HepG2 (cell line): ENCODE results near the gene ZIM2. TPM values are rescaled to one million over a fixed set of nuclear protein-coding genes. Genes with fewer than 3 reads are reported as not detected.

Experiments used
- ATAC-seq: fragments of 200-7000 bp; cut with Tn5 transposase; 3 replicates; pipeline ENCODE4 v1.9.1; 2020; ENCODE audit warnings: mild to moderate bottlenecking, moderate library complexity
- BruUV-seq: library from RNA; stranded (reverse); fragments of 400-500 nt; replicated peaks from 2 replicates; lab custom pipeline; 2021; lab: Mats Ljungman, UMichigan
- CTCF ChIA-PET: fragments of 300-600 bp; formaldehyde crosslinking; extraction: SDS; loops from one replicate; lab custom pipeline; 2021; ENCODE audit warnings: low total read pairs, inconsistent platforms, low intra/inter-chr PET ratio; lab: Yijun Ruan, JAX
- POLR2A ChIA-PET: fragments of 350-600 bp; sonication (Branson Sonifier 250); formaldehyde crosslinking; loops from one replicate; lab custom pipeline; 2020; ENCODE audit warnings: antibody characterized with exemption, inconsistent platforms; lab: Yijun Ruan, JAX
- DNase-seq: peaks from one replicate; pipeline ENCODE4 v3.0.0-alpha.2; 2015; ENCODE audit warnings: low spot score
- FAIRE-seq: peaks from 3 replicates; lab custom pipeline; 2011; peaks lifted over from hg19 to GRCh38; lab: Jason Lieb, UNC
- H2AFZ ChIP-seq: one replicate; pipeline ENCODE4 v1.6.1; 2011; ENCODE audit warnings: low read length, inconsistent platforms
- H3K27ac ChIP-seq: fragments of 300-600 bp; 3 replicates; pipeline ENCODE4 v1.8.0; 2011; ENCODE audit warnings: mixed run types, mild to moderate bottlenecking, mixed read lengths, low read length, inconsistent platforms; ENCODE audit not compliant: insufficient read depth; ENCODE audit errors: extremely low read length
- H3K27me3 ChIP-seq, 2 experiments: fragments of 200-600 bp in 1 of 2; 2 replicates in 1 of 2; 3 replicates in 1 of 2; pipeline versions ENCODE4 v1.6.0 to v1.8.0; 2011; ENCODE audit warnings: low read length in 2 of 2, mild to moderate bottlenecking in 2 of 2, moderate library complexity in 2 of 2, inconsistent platforms in 1 of 2; ENCODE audit not compliant: insufficient read depth in 2 of 2, control insufficient read depth in 1 of 2
- H3K36me3 ChIP-seq, 2 experiments: fragments of 200-600 bp in 1 of 2; replicated peaks in 1 of 2; 2 replicates in 1 of 2; 3 replicates in 1 of 2; pipeline versions ENCODE4 v1.5.1 to v1.8.0; 2011; ENCODE audit warnings: low read length in 2 of 2, inconsistent platforms in 1 of 2; ENCODE audit not compliant: insufficient read depth in 2 of 2, control insufficient read depth in 1 of 2
- H3K4me1 ChIP-seq: 2 replicates; pipeline ENCODE4 v1.5.1; 2012; ENCODE audit warnings: low read length, inconsistent platforms; ENCODE audit not compliant: insufficient read depth
- H3K4me2 ChIP-seq: 2 replicates; pipeline ENCODE4 v1.6.0; 2011; ENCODE audit warnings: low read depth, low read length, inconsistent platforms
- H3K4me3 ChIP-seq, 3 experiments: fragments of 200-600 bp in 1 of 3; sonication (generic), shearing (Covaris generic) in 1 of 3; replicated peaks in 1 of 3; 2 replicates each; pipeline ENCODE4 v1.5.1; 2011 to 2016; ENCODE audit warnings: low read length in 3 of 3, inconsistent platforms in 2 of 3, low read depth in 2 of 3, mild to moderate bottlenecking in 2 of 3, control low read depth in 1 of 3, mixed read lengths in 1 of 3; ENCODE audit not compliant: insufficient read depth in 1 of 3
- H3K79me2 ChIP-seq: one replicate; pipeline ENCODE4 v1.6.1; 2011; ENCODE audit warnings: low read length, inconsistent platforms; ENCODE audit not compliant: insufficient read depth
- H3K9ac ChIP-seq: 2 replicates; pipeline ENCODE4 v1.6.0; 2011; ENCODE audit warnings: mild to moderate bottlenecking, low read depth, low read length, inconsistent platforms; ENCODE audit not compliant: insufficient read depth
- H3K9me3 ChIP-seq: 2 replicates; pipeline ENCODE4 v1.5.1; 2012; ENCODE audit warnings: mild to moderate bottlenecking, low read length
- H4K20me1 ChIP-seq: 2 replicates; pipeline ENCODE4 v1.6.0; 2011; ENCODE audit warnings: inconsistent platforms, mild to moderate bottlenecking, low read length, moderate library complexity; ENCODE audit not compliant: insufficient read depth
- FOXP1 ChIP-seq, 2 experiments: fragments of 450-650 bp in 1 of 2; IDR thresholded peaks; 2 replicates each; pipeline ENCODE4 v1.6.1; 2017 to 2018; ENCODE audit warnings: antibody characterized with exemption in 1 of 2
- KAT8 ChIP-seq: IDR thresholded peaks from 2 replicates; pipeline ENCODE4 v1.6.1; 2016; ENCODE audit warnings: missing genetic modification reagents, missing compliant biosample characterization
- MED1 ChIP-seq: sonication (generic); formaldehyde crosslinking; IDR thresholded peaks from 2 replicates; pipeline ENCODE4 v1.4.0; 2020; ENCODE audit warnings: missing genetic modification reagents
- MEF2D ChIP-seq: sonication (generic); formaldehyde crosslinking; IDR thresholded peaks from 2 replicates; pipeline ENCODE4 v1.5.1; 2020; ENCODE audit warnings: mild to moderate bottlenecking, missing genetic modification reagents
- MLLT10 ChIP-seq: sonication (generic); formaldehyde crosslinking; IDR thresholded peaks from 2 replicates; pipeline ENCODE4 v1.4.0; 2020; ENCODE audit warnings: missing genetic modification reagents
- PCBP2 ChIP-seq: fragments of 200-400 bp; formaldehyde crosslinking; optimal IDR thresholded peaks from 2 replicates; pipeline ENCODE3; 2018; ENCODE audit warnings: low read length, low read depth; ENCODE audit not compliant: poor library complexity, severe bottlenecking
- RXRA ChIP-seq: sonication (generic); formaldehyde crosslinking; IDR thresholded peaks from 2 replicates; pipeline ENCODE4 v1.5.1; 2020; ENCODE audit warnings: missing genetic modification reagents
- SMARCC2 ChIP-seq: fragments of 450-650 bp; IDR thresholded peaks from 2 replicates; pipeline ENCODE4 v1.6.1; 2017; ENCODE audit warnings: antibody characterized with exemption, mild to moderate bottlenecking
- USF2 ChIP-seq, 2 experiments: sonication (generic) in 1 of 2; formaldehyde crosslinking in 1 of 2; IDR thresholded peaks; 2 replicates each; pipeline versions ENCODE4 v1.5.1 to v1.6.1; 2011 to 2020; ENCODE audit warnings: borderline replicate concordance in 1 of 2, low read depth in 1 of 2, low read length in 1 of 2, mild to moderate bottlenecking in 1 of 2, missing genetic modification reagents in 1 of 2, moderate library complexity in 1 of 2
- ZMYM3 ChIP-seq: sonication (generic); formaldehyde crosslinking; IDR thresholded peaks from 2 replicates; pipeline ENCODE4 v1.5.1; 2020; ENCODE audit warnings: mild to moderate bottlenecking, missing genetic modification reagents
- ZNF737 ChIP-seq: sonication (generic); formaldehyde crosslinking; IDR thresholded peaks from 2 replicates; pipeline ENCODE4 v1.5.0; 2020; ENCODE audit warnings: missing genetic modification reagents, mild to moderate bottlenecking, borderline replicate concordance
- ZNF761 ChIP-seq: sonication (generic); formaldehyde crosslinking; conservative IDR thresholded peaks from 2 replicates; pipeline ENCODE4 v1.4.0; 2020; ENCODE audit warnings: mild to moderate bottlenecking, missing genetic modification reagents
- ZNF777 ChIP-seq: sonication (generic); formaldehyde crosslinking; IDR thresholded peaks from 2 replicates; pipeline ENCODE4 v1.4.0; 2020; ENCODE audit warnings: missing genetic modification reagents
- ZSCAN22 ChIP-seq: sonication (generic); formaldehyde crosslinking; IDR thresholded peaks from 2 replicates; pipeline ENCODE4 v1.4.0; 2020; ENCODE audit warnings: mild to moderate bottlenecking, missing genetic modification reagents
- WGBS: methylation state at CpG from one replicate; pipeline ENCODE4 v1.1.6; 2017; ENCODE audit warnings: low lambda C conversion rate; 5-methylcytosine and 5-hydroxymethylcytosine counted together
- in situ Hi-C: cut with HindIII; loops from 2 replicates; pipeline ENCODE4 v1.10.0; 2017; ENCODE audit warnings: low pct_unique_long_range_greater_than_20kb; ENCODE audit not compliant: extremely low pct_ligation_motif_present
- intact Hi-C: fragments of 100-400 bp; cut with micrococcal nuclease; formaldehyde crosslinking; loops from one replicate; pipeline ENCODE4 v1.10.0; 2022; ENCODE audit not compliant: unreplicated experiment
- polyA plus RNA-seq, 8 experiments: library from polyadenylated mRNA; depleted of rRNA in 3 of 8; stranded (reverse) in 7 of 8; unstranded in 1 of 8; fragments of >200 nt; fragmentation: Illumina TruSeq in 4 of 8; extraction: Trizol in 4 of 8; gene quantifications; 2 replicates each; pipeline versions ENCODE4 v1.2.1 to v1.2.3, GENCODE V29; 2011 to 2016; ENCODE audit warnings: low read depth in 4 of 8, missing spikeins in 1 of 8, mixed read lengths in 1 of 8; ENCODE audit not compliant: insufficient read depth in 1 of 8
- total RNA-seq, 5 experiments: library from RNA; depleted of rRNA; stranded (reverse); fragments of >200 nt; fragmentation: Illumina TruSeq; extraction: Trizol; gene quantifications; 2 replicates each; pipeline ENCODE4 v1.2.3, GENCODE V29; 2016; ENCODE audit warnings: low read depth in 1 of 5
- TF ChIP-seq, protein P1 (sequence below): sonication (generic); formaldehyde crosslinking; IDR thresholded peaks from 2 replicates; pipeline ENCODE4 v1.5.0; 2020; ENCODE audit warnings: missing genetic modification reagents, mild to moderate bottlenecking, borderline replicate concordance
- TF ChIP-seq, protein P2 (sequence below): IDR thresholded peaks from 2 replicates; pipeline ENCODE4 v1.6.1; 2012; ENCODE audit warnings: low read depth, low read length, improper control_type of control experiment
- TF ChIP-seq, protein P3 (sequence below): sonication (generic); formaldehyde crosslinking; IDR thresholded peaks from 2 replicates; pipeline ENCODE4 v1.5.0; 2020; ENCODE audit warnings: mild to moderate bottlenecking, low read depth, missing genetic modification reagents, borderline replicate concordance

The ZIM2 gene
- total and polyA plus RNA-seq, 2 of the 13 experiments (the other 11 are each of a cell fraction or from before 2014, with no cell fraction given), result 7.2 to 10.3 TPM

DNA sequence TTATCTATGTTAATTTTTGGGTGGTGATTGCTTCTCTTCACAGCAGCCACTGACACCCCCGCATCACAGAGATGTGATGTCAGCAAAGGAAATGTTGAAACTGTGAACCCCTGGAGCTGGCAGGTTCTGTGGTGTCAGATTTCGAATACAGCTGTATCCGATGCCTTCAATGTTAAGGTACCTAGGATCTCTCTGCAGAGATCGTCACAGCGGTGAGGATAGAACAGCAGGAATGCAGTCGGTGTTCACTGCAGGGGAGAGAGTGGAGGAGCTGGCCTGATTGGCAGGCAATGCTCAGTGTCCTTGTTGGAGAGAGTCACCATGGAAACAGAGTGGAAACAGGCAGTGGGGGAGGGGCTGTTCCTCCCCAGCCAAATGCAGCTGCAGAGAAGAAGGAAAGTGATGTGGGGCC lies 89.4 kb downstream of the ZIM2 start (continued):
- TF ChIP-seq ZMYM3 (CRISPR knock-in tag) (peak; percentile 11; the same call in 1 of the 2 replicates), MEF2D (CRISPR knock-in tag) (peak; percentile 64; the same call in 1 of the 2 replicates), SMARCC2 (no peak), ZSCAN22 (CRISPR knock-in tag) (no peak)
- TF ChIP-seq, all 625 proteins: peak for 48

GRCh38 chr19:56750658-56751057 lies 89.9 kb downstream of the ZIM2 start:
- no peak for FAIRE-seq
- peak; percentile 75 for ATAC-seq
- no TSS peak for BruUV-seq
- H3K4me2 ChIP-seq, result peak overlapping the region; percentile 36
- H3K27ac ChIP-seq, result peak overlapping the region; percentile 28
- CTCF ChIA-PET, result interaction anchor here (3.5 kb wide), 1 partner anchor 348 kb away, joined by 19 read pairs; no protein-coding TSS in a partner anchor
- no peaks in the 10 kb centered on the region for H3K36me3 ChIP-seq
- 35% methylated on average over 11 of the region's 11 CpGs for WGBS
- no peak overlapping the region; the same call in 1 of the 2 replicates for H3K9ac ChIP-seq
- H4K20me1 ChIP-seq, result no peaks in the 10 kb centered on the region
- peak; percentile 25 for DNase-seq
- in situ Hi-C loops (no loop called here), intact Hi-C loops (no loop called here)
- no peaks in the 10 kb centered on the region for H3K9me3 ChIP-seq
- no peak overlapping the region for H3K4me3 ChIP-seq
- no peaks in the 10 kb centered on the region; a peak in 2 of 5 replicates for H3K27me3 ChIP-seq
- peaks cover 53% of the 10 kb centered on the region for H3K4me1 ChIP-seq
- no peak overlapping the region for H2AFZ ChIP-seq
- POLR2A ChIA-PET, result no interaction called here
- H3K79me2 ChIP-seq, result no peaks in the 10 kb centered on the region
- TF ChIP-seq ZNF777 (CRISPR knock-in tag), result no peak
- TF ChIP-seq KAT8, result 0 out of 2 replicates have a peak, but pooled peaks have one; percentile 15
- TF ChIP-seq ZNF737, result no peak
- TF ChIP-seq USF2 (IDR thresholded peaks at IDR 0.05; ENCODE audit: low read depth, low read length), result no peak
- TF ChIP-seq USF2 (CRISPR knock-in tag; IDR thresholded peaks at IDR 0.05; ENCODE audit: borderline replicate concordance), result no peak
- TF ChIP-seq FOXP1 (IDR thresholded peaks at IDR 0.05), result no peak
- peak; percentile 43 for TF ChIP-seq FOXP1 (CRISPR knock-in tag; IDR thresholded peaks at IDR 0.05)
- peak; percentile 66 for TF ChIP-seq MED1 (CRISPR knock-in tag)
- TF ChIP-seq, protein P1, sequence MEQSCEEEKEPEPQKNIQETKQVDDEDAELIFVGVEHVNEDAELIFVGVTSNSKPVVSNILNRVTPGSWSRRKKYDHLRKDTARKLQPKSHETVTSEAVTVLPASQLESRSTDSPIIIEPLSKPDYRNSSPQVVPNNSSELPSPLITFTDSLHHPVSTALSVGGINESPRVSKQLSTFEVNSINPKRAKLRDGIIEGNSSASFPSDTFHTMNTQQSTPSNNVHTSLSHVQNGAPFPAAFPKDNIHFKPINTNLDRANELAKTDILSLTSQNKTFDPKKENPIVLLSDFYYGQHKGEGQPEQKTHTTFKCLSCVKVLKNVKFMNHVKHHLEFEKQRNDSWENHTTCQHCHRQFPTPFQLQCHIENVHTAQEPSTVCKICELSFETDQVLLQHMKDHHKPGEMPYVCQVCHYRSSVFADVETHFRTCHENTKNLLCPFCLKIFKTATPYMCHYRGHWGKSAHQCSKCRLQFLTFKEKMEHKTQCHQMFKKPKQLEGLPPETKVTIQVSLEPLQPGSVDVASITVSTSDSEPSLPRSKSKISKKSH (CRISPR knock-in tag), result no peak
- no peak for TF ChIP-seq PCBP2
- TF ChIP-seq ZNF761 (CRISPR knock-in tag), result no peak
- TF ChIP-seq RXRA (CRISPR knock-in tag), result no peak
- TF ChIP-seq, protein P2, sequence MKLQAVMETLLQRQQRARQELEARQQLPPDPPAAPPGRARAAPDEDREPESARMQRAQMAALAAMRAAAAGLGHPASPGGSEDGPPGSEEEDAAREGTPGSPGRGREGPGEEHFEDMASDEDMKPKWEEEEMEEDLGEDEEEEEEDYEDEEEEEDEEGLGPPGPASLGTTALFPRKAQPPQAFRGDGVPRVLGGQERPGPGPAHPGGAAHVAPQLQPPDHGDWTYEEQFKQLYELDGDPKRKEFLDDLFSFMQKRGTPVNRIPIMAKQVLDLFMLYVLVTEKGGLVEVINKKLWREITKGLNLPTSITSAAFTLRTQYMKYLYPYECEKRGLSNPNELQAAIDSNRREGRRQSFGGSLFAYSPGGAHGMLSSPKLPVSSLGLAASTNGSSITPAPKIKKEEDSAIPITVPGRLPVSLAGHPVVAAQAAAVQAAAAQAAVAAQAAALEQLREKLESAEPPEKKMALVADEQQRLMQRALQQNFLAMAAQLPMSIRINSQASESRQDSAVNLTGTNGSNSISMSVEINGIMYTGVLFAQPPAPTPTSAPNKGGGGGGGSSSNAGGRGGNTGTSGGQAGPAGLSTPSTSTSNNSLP, result no peak
- TF ChIP-seq MLLT10, result no peak
- TF ChIP-seq, protein P3, sequence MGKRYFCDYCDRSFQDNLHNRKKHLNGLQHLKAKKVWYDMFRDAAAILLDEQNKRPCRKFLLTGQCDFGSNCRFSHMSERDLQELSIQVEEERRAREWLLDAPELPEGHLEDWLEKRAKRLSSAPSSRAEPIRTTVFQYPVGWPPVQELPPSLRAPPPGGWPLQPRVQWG (CRISPR knock-in tag), result no peak
